SH-SY5Y (cell line): Measurements from ENCODE around the gene ZNF226.

Source experiments
- GATA2 ChIP-seq: IDR thresholded peaks from 2 replicates; pipeline ENCODE4 v1.6.1; 2011; ENCODE audit warnings: mild to moderate bottlenecking, low read depth, low read length
- GATA3 ChIP-seq: IDR thresholded peaks from 2 replicates; pipeline ENCODE4 v1.6.1; 2011; ENCODE audit warnings: low read depth, mild to moderate bottlenecking, low read length, moderate library complexity

DNA sequence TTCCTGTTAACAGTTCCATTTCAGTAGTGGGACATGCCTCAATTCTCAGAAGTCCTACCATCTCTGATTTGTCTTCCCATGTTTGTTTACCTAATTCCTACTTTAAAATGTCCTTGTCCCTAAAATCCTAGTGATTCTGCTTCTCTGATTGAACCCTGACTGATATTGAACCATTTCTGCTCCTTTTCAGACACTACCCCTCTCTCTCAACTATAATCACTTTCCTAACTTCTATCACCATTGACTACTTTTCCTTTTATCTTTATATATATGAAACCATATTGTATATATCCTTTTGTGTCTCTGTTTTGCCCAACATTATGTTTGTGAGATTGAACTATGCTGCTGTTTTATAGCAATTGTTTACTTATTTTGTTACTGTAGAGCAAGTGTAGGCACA lies 31.9 kb downstream of the ZNF226 start:
- no peak for TF ChIP-seq GATA2
- TF ChIP-seq GATA3, result no peak
